Parathyroid adenoma (tissue), 2 donors: ENCODE data around the gene SYTL2.

Experiments used
- H2AFZ ChIP-seq: fragments of 300-600 bp; sonication (generic); one replicate; pipeline ENCODE4 v1.7.0; 2017; ENCODE audit warnings: antibody characterized with exemption, mild to moderate bottlenecking
- H3K27ac ChIP-seq: fragments of 300-600 bp; sonication (generic); one replicate; pipeline ENCODE4 v1.7.0; 2017
- H3K27me3 ChIP-seq: fragments of 300-600 bp; sonication (generic); one replicate; pipeline ENCODE4 v1.7.0; 2017; ENCODE audit warnings: low read length; ENCODE audit not compliant: control insufficient read depth, insufficient read depth
- H3K36me3 ChIP-seq: fragments of 300-600 bp; sonication (generic); one replicate; pipeline ENCODE4 v1.7.0; 2017; ENCODE audit warnings: low read length; ENCODE audit not compliant: control insufficient read depth, insufficient read depth
- H3K4me1 ChIP-seq: fragments of 300-600 bp; sonication (generic); one replicate; pipeline ENCODE4 v1.7.0; 2017; ENCODE audit warnings: control low read depth
- H3K4me2 ChIP-seq: fragments of 300-600 bp; sonication (generic); one replicate; pipeline ENCODE4 v1.7.0; 2017; ENCODE audit warnings: low read length
- H3K4me3 ChIP-seq: fragments of 300-600 bp; sonication (generic); one replicate; pipeline ENCODE4 v1.7.0; 2017; ENCODE audit warnings: low read depth, low read length
- H3K79me2 ChIP-seq: fragments of 300-600 bp; sonication (generic); one replicate; pipeline ENCODE4 v1.7.0; 2017; ENCODE audit warnings: control low read depth
- H3K9ac ChIP-seq: fragments of 300-600 bp; sonication (generic); one replicate; pipeline ENCODE4 v1.7.0; 2017; ENCODE audit warnings: mild to moderate bottlenecking
- H3K9me3 ChIP-seq: fragments of 300-600 bp; sonication (generic); one replicate; pipeline ENCODE4 v1.7.0; 2017; ENCODE audit warnings: low read length; ENCODE audit not compliant: control insufficient read depth
- TF ChIP-seq, protein P1 (sequence below): fragments of 300-600 bp; sonication (generic); IDR thresholded peaks from one replicate; pipeline ENCODE4 v1.7.0; 2017; ENCODE audit warnings: antibody characterized with exemption, mild to moderate bottlenecking
- donor health status: primary hyperparathyroidism.

Gene SYTL2

DNA sequence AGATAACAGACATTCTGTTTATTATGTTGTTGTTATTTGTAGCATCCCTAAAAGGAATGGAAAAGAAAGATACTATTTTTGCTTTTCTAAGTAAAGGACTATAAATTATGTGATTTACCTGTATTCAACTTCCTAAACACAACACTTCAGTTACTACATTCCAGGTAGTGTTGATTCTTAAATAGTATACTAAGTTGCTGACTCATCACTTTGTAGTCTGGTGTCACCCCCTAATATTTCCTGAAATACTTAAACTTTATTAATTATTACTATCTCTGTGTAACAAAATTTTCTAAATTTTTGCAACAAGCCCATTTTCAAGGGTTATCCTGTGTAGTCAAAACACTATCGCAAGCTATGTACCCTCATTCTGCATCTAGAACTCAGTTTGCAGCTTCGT, 7.0 kb downstream of the SYTL2 start:
- TF ChIP-seq, protein P1, sequence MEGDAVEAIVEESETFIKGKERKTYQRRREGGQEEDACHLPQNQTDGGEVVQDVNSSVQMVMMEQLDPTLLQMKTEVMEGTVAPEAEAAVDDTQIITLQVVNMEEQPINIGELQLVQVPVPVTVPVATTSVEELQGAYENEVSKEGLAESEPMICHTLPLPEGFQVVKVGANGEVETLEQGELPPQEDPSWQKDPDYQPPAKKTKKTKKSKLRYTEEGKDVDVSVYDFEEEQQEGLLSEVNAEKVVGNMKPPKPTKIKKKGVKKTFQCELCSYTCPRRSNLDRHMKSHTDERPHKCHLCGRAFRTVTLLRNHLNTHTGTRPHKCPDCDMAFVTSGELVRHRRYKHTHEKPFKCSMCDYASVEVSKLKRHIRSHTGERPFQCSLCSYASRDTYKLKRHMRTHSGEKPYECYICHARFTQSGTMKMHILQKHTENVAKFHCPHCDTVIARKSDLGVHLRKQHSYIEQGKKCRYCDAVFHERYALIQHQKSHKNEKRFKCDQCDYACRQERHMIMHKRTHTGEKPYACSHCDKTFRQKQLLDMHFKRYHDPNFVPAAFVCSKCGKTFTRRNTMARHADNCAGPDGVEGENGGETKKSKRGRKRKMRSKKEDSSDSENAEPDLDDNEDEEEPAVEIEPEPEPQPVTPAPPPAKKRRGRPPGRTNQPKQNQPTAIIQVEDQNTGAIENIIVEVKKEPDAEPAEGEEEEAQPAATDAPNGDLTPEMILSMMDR = no peak

DNA sequence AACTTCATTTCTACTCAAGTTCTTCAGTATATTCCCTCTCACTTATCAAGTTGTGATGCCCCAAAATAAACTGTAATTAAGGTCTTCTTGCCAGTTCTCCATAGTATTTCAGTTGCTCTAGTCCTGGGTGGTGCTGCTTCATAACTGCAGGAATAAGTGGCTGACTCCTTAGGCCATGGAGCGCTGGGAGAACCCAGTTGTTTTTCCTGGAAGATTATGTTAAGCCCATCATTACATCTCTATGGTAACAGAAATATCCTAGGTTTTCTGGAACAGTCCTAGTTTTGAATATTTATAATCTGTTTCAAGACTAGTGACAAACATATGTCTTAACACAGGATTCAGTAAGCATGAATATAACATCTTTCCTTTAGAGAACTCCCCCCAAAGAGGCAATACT, 7.6 kb downstream of the SYTL2 start:
- Histone ChIP-seq H3K79me2 (no peaks in the 10 kb centered on the region), H2AFZ (no peak overlapping the region), H3K4me3 (no peak overlapping the region), H3K27ac (no peak overlapping the region), H3K27me3 (no peaks in the 10 kb centered on the region), H3K36me3 (no peaks in the 10 kb centered on the region), H3K9me3 (no peaks in the 10 kb centered on the region), H3K4me2 (no peak overlapping the region), H3K4me1 (no peaks in the 10 kb centered on the region), H3K9ac (no peak overlapping the region)
- TF ChIP-seq, protein P1 = no peak

More for the DNA sequence above, 7.0 kb downstream of the SYTL2 start:
- Histone ChIP-seq H3K9me3 (no peaks in the 10 kb centered on the region), H3K79me2 (no peaks in the 10 kb centered on the region), H3K9ac (no peak overlapping the region), H3K36me3 (no peaks in the 10 kb centered on the region), H3K4me3 (no peak overlapping the region), H3K27me3 (no peaks in the 10 kb centered on the region), H2AFZ (no peak overlapping the region), H3K27ac (no peak overlapping the region), H3K4me2 (no peak overlapping the region), H3K4me1 (no peaks in the 10 kb centered on the region)

DNA sequence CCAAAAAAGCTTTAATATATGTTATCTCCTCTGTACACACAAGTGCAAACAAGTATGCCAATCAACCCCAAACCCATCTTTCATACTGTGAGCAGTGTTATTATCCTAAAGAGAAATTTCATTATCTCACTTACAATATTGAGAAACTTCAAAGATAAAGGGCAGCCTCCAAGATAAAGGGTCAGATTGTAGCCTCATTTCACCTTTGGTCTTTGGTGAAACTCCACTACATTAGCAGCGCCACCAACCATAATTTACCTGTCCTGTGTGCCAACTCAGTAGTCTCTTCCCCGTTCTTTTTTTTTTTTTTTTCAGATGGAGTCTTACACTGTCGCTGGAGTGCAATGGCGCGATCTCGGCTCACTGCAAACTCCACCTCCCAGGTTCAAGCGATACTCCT, 9.4 kb downstream of the SYTL2 start:
- H3K4me3 ChIP-seq = no peak overlapping the region
- H3K4me2 ChIP-seq = no peak overlapping the region
- H3K9me3 ChIP-seq = no peaks in the 10 kb centered on the region
- H3K9ac ChIP-seq = no peak overlapping the region
- no peaks in the 10 kb centered on the region for H3K79me2 ChIP-seq
- no peaks in the 10 kb centered on the region for H3K4me1 ChIP-seq
- H3K27ac ChIP-seq = no peak overlapping the region
- H3K36me3 ChIP-seq = no peaks in the 10 kb centered on the region
- TF ChIP-seq, protein P1 = no peak
- no peaks in the 10 kb centered on the region for H3K27me3 ChIP-seq
- H2AFZ ChIP-seq = no peak overlapping the region

DNA sequence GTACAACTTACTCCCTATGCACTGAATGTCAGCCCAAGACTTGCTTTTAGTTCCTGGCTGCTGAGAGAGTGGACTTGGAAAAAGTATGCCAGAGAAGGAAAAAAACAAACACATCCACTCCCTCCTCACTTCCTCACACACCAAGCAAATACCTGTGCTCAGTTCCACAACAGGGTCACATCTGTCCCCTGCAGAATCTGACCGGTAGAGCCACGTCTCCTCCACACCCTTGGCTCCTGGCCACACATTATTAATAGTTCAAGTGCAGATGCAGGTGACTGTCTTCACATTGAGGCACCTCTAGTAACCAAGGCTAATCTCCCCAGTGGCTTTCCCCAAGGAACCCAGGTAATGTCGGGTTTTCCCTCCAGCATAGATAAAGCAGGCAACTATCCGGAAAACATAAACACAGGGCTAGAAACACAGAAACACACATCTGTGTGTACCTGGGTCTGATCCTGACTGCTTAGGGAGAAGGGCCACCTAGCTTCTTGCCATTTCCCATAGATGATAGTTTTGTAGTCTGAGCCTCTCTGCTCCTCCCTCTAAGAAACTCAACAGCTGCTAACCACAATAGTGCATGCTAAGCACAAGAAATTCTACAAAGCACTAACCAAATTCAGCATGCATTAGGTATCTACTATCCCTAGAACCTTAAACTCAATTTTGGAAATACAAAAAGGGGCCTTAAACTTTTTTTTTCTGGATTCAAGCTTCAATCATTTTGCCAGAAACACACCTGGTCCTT, 10.2 kb downstream of the SYTL2 start:
- no peak overlapping the region for H2AFZ ChIP-seq
- no peak overlapping the region for H3K4me2 ChIP-seq
- H3K4me3 ChIP-seq = no peak overlapping the region
- no peak overlapping the region for H3K9ac ChIP-seq
- H3K79me2 ChIP-seq = no peaks in the 10 kb centered on the region
- no peaks in the 10 kb centered on the region for H3K4me1 ChIP-seq
- TF ChIP-seq, protein P1 = no peak
- no peak overlapping the region for H3K27ac ChIP-seq
- H3K36me3 ChIP-seq = no peaks in the 10 kb centered on the region
- no peaks in the 10 kb centered on the region for H3K27me3 ChIP-seq
- no peaks in the 10 kb centered on the region for H3K9me3 ChIP-seq

DNA sequence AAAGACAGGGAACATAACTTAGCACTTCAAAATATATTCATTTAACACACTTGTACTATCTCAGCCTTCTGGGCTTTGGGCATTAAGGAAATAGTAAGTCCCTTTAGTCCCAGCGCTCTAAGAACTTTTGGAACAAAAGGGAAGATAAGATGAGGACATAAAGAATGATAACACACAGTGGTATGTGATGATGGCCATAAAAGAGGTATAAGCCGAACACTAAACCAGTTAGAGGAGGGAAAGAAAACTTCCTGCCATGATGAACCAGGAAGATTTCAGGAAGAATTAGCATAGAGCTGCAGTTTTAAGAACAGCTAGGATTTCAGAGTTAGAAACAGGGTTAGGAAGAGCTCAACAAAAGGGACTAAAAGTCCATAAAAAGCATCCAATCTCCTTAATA, 11.8 kb downstream of the SYTL2 start:
- H3K36me3 ChIP-seq = no peaks in the 10 kb centered on the region
- no peaks in the 10 kb centered on the region for H3K79me2 ChIP-seq
- no peak overlapping the region for H2AFZ ChIP-seq
- no peak overlapping the region for H3K27ac ChIP-seq
- H3K4me2 ChIP-seq = no peak overlapping the region
- H3K9ac ChIP-seq = no peak overlapping the region
- no peaks in the 10 kb centered on the region for H3K27me3 ChIP-seq
- no peaks in the 10 kb centered on the region for H3K9me3 ChIP-seq
- TF ChIP-seq, protein P1 = no peak
- H3K4me3 ChIP-seq = no peak overlapping the region
- no peaks in the 10 kb centered on the region for H3K4me1 ChIP-seq
